NCI-H2196 (cell line): ENCODE data around the gene IBTK.

Experiments
- DNase-seq: peaks from one replicate; lab custom pipeline; 2025; ENCODE audit not compliant: unreplicated experiment; lab: John Stamatoyannopoulos, UW

IBTK gene

DNA sequence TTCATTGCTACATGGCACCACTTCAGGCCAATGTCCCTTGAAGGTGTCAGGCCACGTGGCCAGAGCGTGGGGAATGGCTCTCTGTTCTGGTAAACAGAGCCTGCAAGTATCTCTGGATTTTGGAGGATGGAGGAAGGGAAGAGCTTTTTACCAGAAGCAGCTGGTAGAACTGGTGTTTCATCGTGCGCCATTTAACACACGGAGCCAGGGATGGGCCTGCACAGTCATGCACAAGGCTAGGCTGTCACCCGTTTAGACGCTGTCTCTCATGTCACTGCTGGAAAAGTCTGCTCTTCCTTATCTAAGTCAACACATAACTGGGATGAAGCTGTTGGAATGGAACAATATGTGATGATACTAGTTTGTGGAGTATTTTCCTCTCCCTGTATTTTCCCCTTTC, 123.9 kb downstream of the IBTK start:
- DNase-seq: no peak
